Esophagus muscularis mucosa (tissue), 4 donors: Measurements from ENCODE around the gene CYP24A1.

Experiments
- CTCF ChIP-seq, 3 experiments: fragments of 200-600 bp in 2 of 3; fragments of 450-650 bp in 1 of 3; sonication (generic) in 2 of 3; IDR thresholded peaks; one replicate each; pipeline ENCODE4 v1.5.1; 2017 to 2019; ENCODE audit warnings: antibody characterized with exemption in 3 of 3, mild to moderate bottlenecking in 2 of 3, moderate library complexity in 1 of 3
- EP300 ChIP-seq: sonication (generic); formaldehyde crosslinking; IDR thresholded peaks from one replicate; pipeline ENCODE4 v1.6.1; 2017; ENCODE audit warnings: antibody characterized with exemption
- POLR2AphosphoS5 ChIP-seq, 2 donors: sonication (generic); formaldehyde crosslinking; IDR thresholded peaks; one replicate each; pipeline ENCODE4 v1.6.1; 2017; ENCODE audit warnings: antibody characterized with exemption in 2 of 2

- TF ChIP-seq CTCF (IDR thresholded peaks at IDR 0.05) (no peak), EP300 (no peak), POLR2AphosphoS5 (IDR thresholded peaks at IDR 0.05) (no peak)
Measured at GRCh38 chr20:54140067-54140466, 33.7 kb downstream of the CYP24A1 start.
